Stomach (tissue), 4 donors: ENCODE measurements around the gene MYO5A.

Experiments
- EP300 ChIP-seq: sonication (generic); formaldehyde crosslinking; IDR thresholded peaks from one replicate; pipeline ENCODE4 v1.6.1; 2017; ENCODE audit warnings: antibody characterized with exemption
- POLR2AphosphoS5 ChIP-seq, 3 donors: sonication (generic); formaldehyde crosslinking; IDR thresholded peaks; one replicate each; pipeline ENCODE4 v1.6.1; 2016; ENCODE audit warnings: antibody characterized with exemption in 3 of 3
- TF ChIP-seq, protein P1 (sequence below), 7 experiments: fragments of 450-650 bp in 4 of 7; fragments of 200-600 bp in 3 of 7; sonication (generic) in 3 of 7; IDR thresholded peaks; one replicate each; pipeline ENCODE4 v1.5.1; 2016 to 2019; ENCODE audit warnings: antibody characterized with exemption in 7 of 7, control low read depth in 2 of 7, mild to moderate bottlenecking in 1 of 7

DNA sequence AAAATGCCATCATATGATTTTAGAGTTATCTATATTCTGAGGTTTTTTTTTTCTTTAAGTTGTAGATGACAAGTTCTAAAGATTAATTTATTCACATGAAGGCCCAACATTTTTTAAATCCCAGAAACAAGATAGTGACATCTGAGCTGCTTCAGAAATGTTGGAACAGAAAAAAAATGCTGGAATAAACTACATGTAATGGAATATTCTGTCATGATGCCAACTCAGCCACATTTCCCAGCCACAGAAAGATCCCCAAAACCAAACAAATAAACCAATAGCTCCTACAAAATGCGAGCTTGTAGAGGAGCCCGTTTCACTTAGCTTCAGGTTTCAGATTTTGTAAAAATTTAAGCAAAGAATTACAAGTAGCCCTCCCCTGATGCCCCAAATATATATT, 122.1 kb downstream of the MYO5A start:
- TF ChIP-seq POLR2AphosphoS5 (IDR thresholded peaks at IDR 0.05) (no peak), EP300 (no peak)
- TF ChIP-seq, protein P1, sequence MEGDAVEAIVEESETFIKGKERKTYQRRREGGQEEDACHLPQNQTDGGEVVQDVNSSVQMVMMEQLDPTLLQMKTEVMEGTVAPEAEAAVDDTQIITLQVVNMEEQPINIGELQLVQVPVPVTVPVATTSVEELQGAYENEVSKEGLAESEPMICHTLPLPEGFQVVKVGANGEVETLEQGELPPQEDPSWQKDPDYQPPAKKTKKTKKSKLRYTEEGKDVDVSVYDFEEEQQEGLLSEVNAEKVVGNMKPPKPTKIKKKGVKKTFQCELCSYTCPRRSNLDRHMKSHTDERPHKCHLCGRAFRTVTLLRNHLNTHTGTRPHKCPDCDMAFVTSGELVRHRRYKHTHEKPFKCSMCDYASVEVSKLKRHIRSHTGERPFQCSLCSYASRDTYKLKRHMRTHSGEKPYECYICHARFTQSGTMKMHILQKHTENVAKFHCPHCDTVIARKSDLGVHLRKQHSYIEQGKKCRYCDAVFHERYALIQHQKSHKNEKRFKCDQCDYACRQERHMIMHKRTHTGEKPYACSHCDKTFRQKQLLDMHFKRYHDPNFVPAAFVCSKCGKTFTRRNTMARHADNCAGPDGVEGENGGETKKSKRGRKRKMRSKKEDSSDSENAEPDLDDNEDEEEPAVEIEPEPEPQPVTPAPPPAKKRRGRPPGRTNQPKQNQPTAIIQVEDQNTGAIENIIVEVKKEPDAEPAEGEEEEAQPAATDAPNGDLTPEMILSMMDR (IDR thresholded peaks at IDR 0.05): no peak
